Measurements from ENCODE around the gene LRBA. TPM values are rescaled to one million over a fixed set of nuclear protein-coding genes. Genes with fewer than 3 reads are reported as not detected.

Gene LRBA
- total and polyA plus RNA-seq, 2 donors (not counting 1 experiment from before 2014, with no cell fraction given) = 16.4 to 36.7 TPM

GRCh38 chr4:150943126-150943525 is 72.0 kb downstream of the LRBA start:
- no peaks in the 10 kb centered on the region for H3K79me2 ChIP-seq (ENCODE audit: control insufficient read depth, insufficient read depth, low read length)
- H3K4me2 ChIP-seq (ENCODE audit: extremely low read depth, insufficient read depth, low read length) = no peak overlapping the region
- no peaks in the 10 kb centered on the region for H3K4me1 ChIP-seq (ENCODE audit: control insufficient read depth, extremely low read depth, insufficient read depth, low read length)
- DNase-seq (ENCODE audit: low read depth in 2 of 2) = no peak
- no peaks in the 10 kb centered on the region for H3K9me3 ChIP-seq (ENCODE audit: control insufficient read depth, insufficient read depth, low read depth, low read length)
- no peak for TF ChIP-seq CTCF (conservative IDR thresholded peaks at IDR 0.05 in 1 of 2, IDR thresholded peaks at IDR 0.05 in 1 of 2; ENCODE audit: low read depth in 1 of 2, low read length in 2 of 2)
- TF ChIP-seq EZH2 (IDR thresholded peaks at IDR 0.05; ENCODE audit: low read length, missing control alignments) = no peak
- no peak overlapping the region for H2AFZ ChIP-seq (ENCODE audit: low read length)
- no peak overlapping the region for H3K27ac ChIP-seq (ENCODE audit: insufficient read depth, low read length)
- H3K9ac ChIP-seq (ENCODE audit: insufficient read depth, low read length) = no peak overlapping the region
- no peaks in the 10 kb centered on the region for H3K36me3 ChIP-seq (ENCODE audit: control insufficient read depth, insufficient read depth, low read length)
- no peaks in the 10 kb centered on the region for H3K27me3 ChIP-seq (ENCODE audit: control insufficient read depth, insufficient read depth, low read length)
- no peaks in the 10 kb centered on the region for H4K20me1 ChIP-seq (ENCODE audit: control insufficient read depth, extremely low read depth, insufficient read depth, low read length)
- H3K4me3 ChIP-seq (replicated peaks in 1 of 4; ENCODE audit: control extremely low read depth in 1 of 4, insufficient read depth in 1 of 4, low read depth in 3 of 4, low read length in 4 of 4) = no peak overlapping the region

- no peaks in the 10 kb centered on the region for H3K79me2 ChIP-seq (ENCODE audit: control insufficient read depth, insufficient read depth, low read length)
- H3K9me3 ChIP-seq (ENCODE audit: control insufficient read depth, insufficient read depth, low read depth, low read length) = no peaks in the 10 kb centered on the region
- no peak overlapping the region for H3K4me3 ChIP-seq (replicated peaks in 1 of 4; ENCODE audit: control extremely low read depth in 1 of 4, insufficient read depth in 1 of 4, low read depth in 3 of 4, low read length in 4 of 4)
- no peaks in the 10 kb centered on the region for H3K4me1 ChIP-seq (ENCODE audit: control insufficient read depth, extremely low read depth, insufficient read depth, low read length)
- peak in 1 of 2 donors; percentile 20 for DNase-seq (ENCODE audit: low read depth in 2 of 2)
- H3K36me3 ChIP-seq (ENCODE audit: control insufficient read depth, insufficient read depth, low read length) = no peaks in the 10 kb centered on the region
- no peak overlapping the region for H3K4me2 ChIP-seq (ENCODE audit: extremely low read depth, insufficient read depth, low read length)
- TF ChIP-seq EZH2 (IDR thresholded peaks at IDR 0.05; ENCODE audit: low read length, missing control alignments) (no peak), CTCF (conservative IDR thresholded peaks at IDR 0.05 in 1 of 2, IDR thresholded peaks at IDR 0.05 in 1 of 2; ENCODE audit: low read depth in 1 of 2, low read length in 2 of 2) (no peak)
- H3K27me3 ChIP-seq (ENCODE audit: control insufficient read depth, insufficient read depth, low read length) = no peaks in the 10 kb centered on the region
- no peak overlapping the region for H2AFZ ChIP-seq (ENCODE audit: low read length)
- no peak overlapping the region for H3K9ac ChIP-seq (ENCODE audit: insufficient read depth, low read length)
- H4K20me1 ChIP-seq (ENCODE audit: control insufficient read depth, extremely low read depth, insufficient read depth, low read length) = no peaks in the 10 kb centered on the region
- H3K27ac ChIP-seq (ENCODE audit: insufficient read depth, low read length) = no peak overlapping the region
These were observed 72.5 kb downstream of the LRBA start for GRCh38 chr4:150942539-150942938.

GRCh38 chr4:150940123-150940522 is 75.0 kb downstream of the LRBA start:
- TF ChIP-seq EZH2 (IDR thresholded peaks at IDR 0.05; ENCODE audit: low read length, missing control alignments) (no peak), CTCF (conservative IDR thresholded peaks at IDR 0.05 in 1 of 2, IDR thresholded peaks at IDR 0.05 in 1 of 2; ENCODE audit: low read depth in 1 of 2, low read length in 2 of 2) (no peak)

More at GRCh38 chr4:150940123-150940522, 75.0 kb downstream of the LRBA start:
- Histone ChIP-seq H3K9ac (ENCODE audit: insufficient read depth, low read length) (no peak overlapping the region), H3K27me3 (ENCODE audit: control insufficient read depth, insufficient read depth, low read length) (no peaks in the 10 kb centered on the region), H4K20me1 (ENCODE audit: control insufficient read depth, extremely low read depth, insufficient read depth, low read length) (no peaks in the 10 kb centered on the region), H3K4me2 (ENCODE audit: extremely low read depth, insufficient read depth, low read length) (no peak overlapping the region), H3K79me2 (ENCODE audit: control insufficient read depth, insufficient read depth, low read length) (no peaks in the 10 kb centered on the region), H3K27ac (ENCODE audit: insufficient read depth, low read length) (no peak overlapping the region), H3K4me3 (replicated peaks in 1 of 4; ENCODE audit: control extremely low read depth in 1 of 4, insufficient read depth in 1 of 4, low read depth in 3 of 4, low read length in 4 of 4) (no peak overlapping the region), H3K36me3 (ENCODE audit: control insufficient read depth, insufficient read depth, low read length) (no peaks in the 10 kb centered on the region), H2AFZ (ENCODE audit: low read length) (no peak overlapping the region), H3K9me3 (ENCODE audit: control insufficient read depth, insufficient read depth, low read depth, low read length) (no peaks in the 10 kb centered on the region), H3K4me1 (ENCODE audit: control insufficient read depth, extremely low read depth, insufficient read depth, low read length) (no peaks in the 10 kb centered on the region)
- DNase-seq (ENCODE audit: low read depth in 2 of 2) = no peak

Measured in fibroblast of lung (primary cell).